Stimulated activated CD4-positive, alpha-beta T cell treated with anti-CD3 and anti-CD28 coated beads, Interleukin-4, amount 100 ng/mL, for 1 hour (primary cell): ENCODE measurements around the gene FAM170B.

ENCODE experiments used
- DNase-seq: peaks from one replicate; pipeline ENCODE4 v3.0.0-alpha.2; 2020

FAM170B gene

GRCh38 chr10:49118430-49119074 lies 15.3 kb downstream of the FAM170B start:
- no peak for DNase-seq

GRCh38 chr10:49117376-49118070 lies 16.3 kb downstream of the FAM170B start:
- DNase-seq: no peak

- no peak for DNase-seq
Observed at GRCh38 chr10:49116509-49117375, 17.1 kb downstream of the FAM170B start.

DNA sequence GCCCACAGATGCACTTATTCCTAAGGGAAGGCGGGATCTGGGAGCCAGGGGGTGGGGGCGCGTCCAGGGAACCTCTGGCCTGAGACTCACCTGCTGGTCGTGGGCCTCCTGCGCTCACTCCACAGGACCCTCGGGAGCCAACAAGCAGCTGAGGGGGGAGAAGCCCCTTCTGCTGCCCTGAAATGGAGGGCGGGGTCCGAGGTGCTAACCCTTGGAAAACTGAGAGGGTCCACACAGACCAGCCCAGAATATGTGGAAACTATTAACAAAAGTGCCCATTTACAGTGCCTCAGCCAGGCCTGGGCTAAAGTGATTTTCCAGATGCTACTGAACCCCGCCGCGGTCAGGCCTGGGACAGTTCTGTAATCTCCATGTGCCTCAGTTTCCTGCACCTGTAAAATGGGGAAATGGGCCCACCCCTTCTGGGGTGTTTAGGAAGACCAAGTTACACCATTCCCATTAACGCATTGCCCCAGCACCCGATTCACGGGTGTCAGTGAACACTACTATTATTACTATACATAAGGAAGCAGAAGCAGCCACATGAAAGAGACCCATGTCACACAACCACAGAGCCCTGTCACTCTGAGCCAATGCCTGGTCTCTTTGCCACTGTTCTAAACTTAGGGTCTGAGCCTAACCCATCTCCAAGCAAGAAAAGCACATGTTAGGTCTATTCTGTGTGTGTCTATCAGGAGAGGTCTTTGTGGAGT lies 17.9 kb downstream of the FAM170B start:
- no peak for DNase-seq

DNA sequence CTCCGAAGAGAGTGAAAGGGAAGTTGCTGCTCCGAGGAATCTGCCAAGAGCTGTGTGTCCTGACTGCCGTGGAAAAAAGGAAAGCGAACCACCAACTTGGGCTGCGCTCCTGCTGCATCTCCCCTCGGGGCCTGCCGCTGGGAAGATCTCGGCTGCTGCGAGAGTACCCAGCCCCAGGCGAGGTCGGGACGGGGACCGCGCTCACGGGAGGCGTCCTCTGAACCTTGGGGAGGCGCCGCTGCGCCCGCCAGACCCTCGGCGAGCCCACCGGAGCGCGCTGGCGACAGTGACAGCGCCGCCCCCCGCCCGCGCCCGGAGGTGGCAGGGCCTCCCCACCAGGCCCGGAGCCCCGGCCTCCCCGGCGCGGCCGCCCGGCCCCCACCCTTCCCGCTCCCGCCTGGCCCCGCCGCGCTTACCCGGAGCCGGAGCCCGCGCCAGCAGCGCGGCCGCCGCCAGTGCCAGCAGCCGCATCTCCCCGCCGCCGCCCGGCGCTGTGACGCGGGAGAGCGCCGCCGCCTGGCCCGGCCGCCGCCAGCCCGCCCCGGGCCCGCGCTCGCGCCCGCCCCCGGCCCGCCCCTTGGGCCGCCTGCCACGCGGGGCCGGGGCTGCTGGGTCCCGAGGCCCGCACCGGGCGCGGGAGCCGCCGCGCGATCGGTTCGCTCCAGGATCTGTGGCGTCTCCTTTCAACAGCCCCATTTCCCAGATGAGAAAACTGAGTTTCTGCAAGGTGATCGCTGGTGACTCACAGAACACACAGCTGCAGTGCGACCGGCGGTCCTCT lies 18.6 kb downstream of the FAM170B start, which contains the start of gene VSTM4:
TSS of gene VSTM4 (minus strand) at position 508 of the 781 bp plus-strand sequence. CDS start at position 471, 37 bp downstream.
- DNase-seq: no peak

- DNase-seq: no peak
Observed at GRCh38 chr10:49114718-49115014, 19.2 kb downstream of the FAM170B start.

- DNase-seq: no peak
Observed at GRCh38 chr10:49113741-49114141, 20.1 kb downstream of the FAM170B start.

GRCh38 chr10:49112851-49113250 lies 21.0 kb downstream of the FAM170B start:
- DNase-seq: no peak

DNA sequence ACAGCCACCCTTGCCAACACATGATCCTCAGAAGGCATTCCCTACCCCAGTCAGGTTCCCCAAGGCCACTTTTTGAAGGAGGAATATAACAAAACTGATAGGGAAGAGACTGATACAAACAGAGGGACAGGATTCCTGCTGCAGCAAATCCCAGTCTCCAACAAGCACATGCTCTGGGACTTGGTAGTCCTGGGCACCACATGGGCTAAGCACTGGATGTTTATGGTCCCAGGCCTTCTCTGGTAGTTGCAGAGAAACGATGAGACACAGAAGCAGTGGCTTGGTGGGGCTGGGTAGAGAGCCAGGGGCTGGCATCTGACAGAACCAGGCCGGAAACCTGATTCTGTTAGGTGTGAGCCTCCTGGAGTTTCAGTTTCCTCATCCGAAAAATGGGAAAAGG lies 21.7 kb downstream of the FAM170B start:
- no peak for DNase-seq

GRCh38 chr10:49111320-49111698 lies 22.5 kb downstream of the FAM170B start:
- no peak for DNase-seq

GRCh38 chr10:49110684-49111319 lies 23.0 kb downstream of the FAM170B start:
- no peak for DNase-seq

DNA sequence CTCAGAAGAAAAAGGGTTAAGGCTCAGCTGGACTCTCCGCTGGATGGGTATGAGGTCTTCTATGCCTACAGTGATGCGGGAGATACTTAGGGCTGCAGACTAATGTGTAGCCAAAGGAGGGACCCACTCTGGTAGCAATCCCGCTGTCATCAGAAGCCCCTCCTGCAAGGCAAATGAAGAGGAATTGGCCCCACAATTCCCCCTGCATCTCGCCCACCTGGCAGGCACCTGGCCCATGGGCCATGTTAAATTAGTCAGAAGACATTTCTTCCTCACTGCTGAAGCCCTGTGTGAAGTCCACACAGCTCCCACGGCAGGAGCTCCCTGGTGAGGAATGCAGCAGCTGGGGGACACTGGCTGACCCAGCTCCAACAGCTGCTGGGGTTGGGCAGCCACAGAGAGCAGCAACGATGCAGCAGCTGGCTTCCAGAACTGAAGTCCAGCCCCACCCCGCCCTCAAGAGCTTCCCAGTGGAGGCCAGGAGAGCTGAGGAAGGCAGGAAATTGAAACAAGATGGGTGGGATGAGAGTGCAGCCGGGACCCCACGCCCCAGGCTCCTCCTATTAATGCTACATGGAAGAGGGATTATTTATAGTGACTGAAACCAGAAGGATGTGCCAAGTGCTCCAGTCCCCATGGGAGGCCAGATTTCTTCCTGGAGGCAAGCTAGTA lies 24.0 kb downstream of the FAM170B start:
- no peak for DNase-seq

GRCh38 chr10:49108656-49109055 lies 25.2 kb downstream of the FAM170B start:
- no peak for DNase-seq

DNA sequence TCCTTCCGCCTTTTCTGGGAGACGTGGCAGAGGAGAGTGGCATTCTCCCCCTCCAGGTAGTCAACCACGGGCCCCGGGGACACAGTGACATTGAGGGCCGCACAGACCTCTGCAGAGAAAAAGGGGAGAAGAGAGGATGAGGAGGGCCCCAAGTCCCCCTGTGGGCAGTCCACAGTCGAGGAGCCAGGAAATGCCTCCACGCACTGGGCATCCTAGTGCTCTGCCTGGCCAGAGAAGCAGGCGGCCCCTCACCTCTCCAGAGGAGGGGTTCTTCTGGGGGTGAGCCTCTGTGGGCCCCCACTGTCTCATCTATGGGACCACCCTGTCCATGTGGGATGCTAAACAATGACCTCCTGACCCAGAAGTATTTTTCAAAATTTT lies 25.9 kb downstream of the FAM170B start:
- DNase-seq: no peak

DNA sequence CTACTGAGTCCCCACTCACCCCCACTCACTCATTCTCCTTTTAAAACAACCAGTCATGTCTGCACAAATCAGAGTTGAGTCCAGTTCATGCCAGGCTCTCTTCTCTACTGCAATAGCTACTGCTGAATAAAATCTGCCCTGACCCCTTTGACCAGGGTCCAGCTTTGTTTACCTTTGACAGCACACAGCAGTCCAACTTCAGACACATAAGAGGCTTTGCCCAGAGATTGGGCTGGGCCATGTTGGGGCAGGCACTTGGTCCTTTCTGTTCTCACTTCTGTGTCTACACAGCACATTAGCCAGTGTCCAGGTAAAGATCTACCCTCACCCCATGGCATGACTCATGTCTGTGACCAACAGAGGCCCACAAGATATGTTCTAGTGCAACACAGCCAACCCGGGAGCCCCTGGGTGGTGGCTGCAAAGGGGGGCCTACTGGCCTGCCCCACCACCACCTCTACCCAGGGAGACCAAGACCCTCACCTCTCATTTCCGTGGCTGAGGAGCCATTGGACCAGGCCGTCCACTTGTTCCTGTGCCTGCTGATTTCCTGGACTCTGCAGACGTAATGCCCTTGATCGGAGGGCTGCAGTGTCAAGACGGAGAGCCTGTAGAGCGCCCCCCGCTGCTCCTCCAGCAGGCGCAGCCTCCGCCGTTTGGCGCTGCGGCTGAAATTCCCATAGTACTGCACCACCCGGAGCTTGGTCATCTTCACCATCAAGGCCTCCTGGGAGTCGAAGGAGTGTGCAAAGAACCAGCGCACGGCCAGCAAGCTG lies 26.5 kb downstream of the FAM170B start:
- no peak for DNase-seq

- no peak for DNase-seq
Observed at GRCh38 chr10:49106451-49106850, 27.4 kb downstream of the FAM170B start.

GRCh38 chr10:49105076-49105475 lies 28.7 kb downstream of the FAM170B start:
- no peak for DNase-seq

GRCh38 chr10:49104323-49104722 lies 29.5 kb downstream of the FAM170B start:
- DNase-seq: no peak

DNA sequence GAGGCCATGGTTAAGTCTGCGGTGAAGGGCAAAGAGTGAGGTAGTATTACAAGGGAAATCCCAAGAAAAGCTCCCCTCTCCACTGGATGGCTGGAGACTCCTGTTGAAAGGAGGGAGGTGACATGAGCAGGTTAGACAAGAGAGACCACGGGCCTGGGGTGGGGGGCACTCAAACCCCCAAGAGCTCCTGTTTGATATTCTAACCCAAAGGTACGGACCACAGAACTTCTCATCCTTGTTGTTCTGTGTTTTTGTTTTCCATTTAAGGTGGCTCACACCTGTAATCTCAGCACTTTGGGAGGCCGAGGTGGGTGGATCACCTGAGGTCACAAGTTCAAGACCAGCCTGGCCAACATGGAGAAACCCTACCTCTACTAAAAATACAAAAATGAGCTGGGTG lies 30.1 kb downstream of the FAM170B start:
- DNase-seq: no peak

DNA sequence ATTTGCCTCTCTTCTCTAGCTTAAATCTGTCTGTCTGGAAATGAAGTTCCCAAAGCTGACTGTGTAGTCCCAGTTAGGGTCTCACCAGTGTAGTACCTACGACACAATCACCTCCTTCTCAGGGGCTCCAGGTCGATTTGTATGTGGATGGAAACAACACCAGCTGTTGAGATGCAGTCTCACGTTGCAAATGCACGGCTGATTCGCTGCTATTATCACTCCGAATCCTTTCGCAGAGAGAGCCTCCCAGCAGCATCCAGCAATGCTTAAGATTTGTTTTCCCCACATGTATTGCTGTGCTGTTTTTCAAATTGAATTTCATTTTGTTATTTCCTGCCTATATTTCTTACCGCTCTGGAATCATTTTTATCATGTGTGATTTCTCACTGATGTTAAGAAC lies 34.8 kb downstream of the FAM170B start:
- DNase-seq: no peak
